NCI-H1436 (cell line): ENCODE data around the gene ETS2.

Source experiments
- DNase-seq: peaks from one replicate; lab custom pipeline; 2025; lab: John Stamatoyannopoulos, UW

ETS2 gene

GRCh38 chr21:38802050-38803026, 3.4 kb upstream of the ETS2 start:
- no peak for DNase-seq

GRCh38 chr21:38803075-38803660, 2.6 kb upstream of the ETS2 start:
- no peak for DNase-seq

GRCh38 chr21:38804030-38804788, 1.5 kb upstream of the ETS2 start:
- no peak for DNase-seq

- peak; percentile 47 for DNase-seq
Observed at GRCh38 chr21:38804789-38805327, 871 bp upstream of the ETS2 start.

GRCh38 chr21:38806153-38806941, 618 bp downstream of the ETS2 start:
- no peak for DNase-seq

- DNase-seq: no peak
Observed at GRCh38 chr21:38806942-38807284, 1.2 kb downstream of the ETS2 start.

- peak; percentile 40 for DNase-seq
Observed at GRCh38 chr21:38807441-38807871, 1.7 kb downstream of the ETS2 start.

- DNase-seq: no peak
Observed at GRCh38 chr21:38807986-38808385, 2.3 kb downstream of the ETS2 start.

- DNase-seq: no peak
Observed at GRCh38 chr21:38809198-38809878, 3.6 kb downstream of the ETS2 start.

GRCh38 chr21:38810034-38810825, 4.5 kb downstream of the ETS2 start:
- no peak for DNase-seq

GRCh38 chr21:38810826-38811164, 5.1 kb downstream of the ETS2 start:
- no peak for DNase-seq

GRCh38 chr21:38811257-38811656, 5.5 kb downstream of the ETS2 start:
- DNase-seq: no peak

- DNase-seq: no peak
Observed at GRCh38 chr21:38813143-38813542, 7.4 kb downstream of the ETS2 start.

- DNase-seq: no peak
Observed at GRCh38 chr21:38813547-38813946, 7.8 kb downstream of the ETS2 start.

- DNase-seq: no peak
Observed at GRCh38 chr21:38814126-38815059, 8.7 kb downstream of the ETS2 start.

- no peak for DNase-seq
Observed at GRCh38 chr21:38815060-38815405, 9.3 kb downstream of the ETS2 start.

- DNase-seq: no peak
Observed at GRCh38 chr21:38816400-38816977, 10.8 kb downstream of the ETS2 start.

GRCh38 chr21:38817371-38818324, 11.9 kb downstream of the ETS2 start:
- no peak for DNase-seq
